PC-3 (cell line): Measurements from ENCODE around the gene TMEFF1. TPM values are rescaled to one million over a fixed set of nuclear protein-coding genes. Genes with fewer than 3 reads are reported as not detected.

ENCODE experiments used
- ATAC-seq: fragments of 200-7000 bp; cut with Tn5 transposase; 2 replicates; pipeline ENCODE4 v1.9.1; 2020; ENCODE audit warnings: mild to moderate bottlenecking, moderate library complexity
- BruUV-seq: library from RNA; stranded (reverse); fragments of 400-500 nt; replicated peaks from 2 replicates; lab custom pipeline; 2021; lab: Mats Ljungman, UMichigan
- CTCF ChIA-PET: fragments of 300-600 bp; sonication (Branson Sonifier 250); formaldehyde crosslinking; loops from one replicate; lab custom pipeline; 2022; ENCODE audit warnings: antibody characterized with exemption; lab: Charles Lee
- POLR2A ChIA-PET: fragments of 300-600 bp; sonication (Branson Sonifier 250); formaldehyde crosslinking; loops from one replicate; lab custom pipeline; 2022; ENCODE audit warnings: antibody characterized with exemption; ENCODE audit not compliant: unreplicated experiment; lab: Charles Lee
- DNase-seq: peaks from one replicate; pipeline ENCODE4 v3.0.0-alpha.2; 2015
- H2AFZ ChIP-seq: fragments of 300-600 bp; sonication (generic); 2 replicates; pipeline ENCODE4 v1.6.0; 2016; ENCODE audit warnings: antibody characterized with exemption, low read length
- H3F3A ChIP-seq: fragments of 300-600 bp; sonication (generic); one replicate; pipeline ENCODE4 v1.6.0; 2017; ENCODE audit warnings: antibody characterized with exemption, low read length, control low read depth, mild to moderate bottlenecking; ENCODE audit not compliant: unreplicated experiment
- H3K27ac ChIP-seq: fragments of 300-600 bp; sonication (generic); 2 replicates; pipeline ENCODE4 v1.5.1; 2016; ENCODE audit warnings: mild to moderate bottlenecking, low read length
- H3K27me3 ChIP-seq: fragments of 300-600 bp; sonication (generic); 2 replicates; pipeline ENCODE4 v1.6.1; 2016; ENCODE audit warnings: low read length, mixed read lengths
- H3K36me3 ChIP-seq: fragments of 300-600 bp; sonication (generic); 2 replicates; pipeline ENCODE4 v1.6.1; 2016; ENCODE audit warnings: low read depth, mixed run types, low read length, mixed read lengths
- H3K4me1 ChIP-seq: fragments of 300-600 bp; sonication (generic); 2 replicates; pipeline ENCODE4 v1.5.1; 2016; ENCODE audit warnings: low read length; ENCODE audit not compliant: insufficient read depth
- H3K4me2 ChIP-seq: fragments of 300-600 bp; sonication (generic); 2 replicates; pipeline ENCODE4 v1.6.0; 2016; ENCODE audit warnings: low read length
- H3K4me3 ChIP-seq: fragments of 300-600 bp; sonication (generic); 2 replicates; pipeline ENCODE4 v1.5.1; 2016; ENCODE audit warnings: mild to moderate bottlenecking, low read length, mixed read lengths
- H3K79me2 ChIP-seq: fragments of 300-600 bp; sonication (generic); 2 replicates; pipeline ENCODE4 v1.6.1; 2017; ENCODE audit warnings: low read length, mixed read lengths
- H3K9ac ChIP-seq: fragments of 300-600 bp; sonication (generic); 2 replicates; pipeline ENCODE4 v1.6.0; 2016; ENCODE audit warnings: mild to moderate bottlenecking, low read length
- H3K9me2 ChIP-seq: fragments of 300-600 bp; sonication (generic); replicated peaks from 2 replicates; pipeline ENCODE4 v1.6.1; 2016; ENCODE audit warnings: mixed run types, low read length, mixed read lengths
- H3K9me3 ChIP-seq: fragments of 300-600 bp; sonication (generic); 2 replicates; pipeline ENCODE4 v1.6.1; 2016; ENCODE audit warnings: low read length, mixed read lengths
- H4K20me1 ChIP-seq: fragments of 300-600 bp; sonication (generic); 2 replicates; pipeline ENCODE4 v1.6.1; 2016; ENCODE audit warnings: low read length, mixed read lengths
- CTCF ChIP-seq: fragments of 300-600 bp; sonication (generic); conservative IDR thresholded peaks from 2 replicates; pipeline ENCODE4 v1.5.1; 2017; ENCODE audit warnings: antibody characterized with exemption, low read depth, mild to moderate bottlenecking, low read length
- EZH2 ChIP-seq: fragments of 300-600 bp; sonication (generic); IDR thresholded peaks from one replicate; pipeline ENCODE4 v1.6.1; 2017; ENCODE audit warnings: antibody characterized with exemption, mild to moderate bottlenecking, low read length; ENCODE audit not compliant: unreplicated experiment
- EZH2phosphoT487 ChIP-seq: fragments of 300-600 bp; sonication (generic); IDR thresholded peaks from 2 replicates; pipeline ENCODE4 v1.6.1; 2018; ENCODE audit warnings: mild to moderate bottlenecking, antibody characterized with exemption, low read length, borderline replicate concordance
- intact Hi-C: fragments of 100-400 bp; cut with micrococcal nuclease; formaldehyde crosslinking; loops from 2 replicates; pipeline ENCODE4 v1.9.0; 2023
- total RNA-seq: library from RNA; depleted of rRNA; stranded (reverse); fragments of >200 nt; gene quantifications from 2 replicates; pipeline ENCODE4 v1.2.3, GENCODE V29; 2014

Gene TMEFF1
- total RNA-seq, 1 experiment from 2014 or later = not detected

GRCh38 chr9:100441911-100442361, 31.0 kb upstream of the TMEFF1 start:
- no peak for TF ChIP-seq CTCF
- no peak for TF ChIP-seq EZH2phosphoT487
- TF ChIP-seq EZH2 = no peak
- ChIA-PET POLR2A (no interaction called here), CTCF (no interaction called here)
- intact Hi-C loops = no loop called here
- no peak overlapping the region for H3K27ac ChIP-seq
- peaks cover 3% of the 10 kb centered on the region; the same call in 1 of the 2 replicates for H3K36me3 ChIP-seq
- no peak overlapping the region for H3K4me3 ChIP-seq
- no peaks in the 10 kb centered on the region for H3K9me2 ChIP-seq
- DNase-seq (no peak), ATAC-seq (no peak)
- H3K4me1 ChIP-seq = no peaks in the 10 kb centered on the region
- H3K27me3 ChIP-seq = no peaks in the 10 kb centered on the region
- peaks cover 45% of the 10 kb centered on the region for H3K79me2 ChIP-seq
- no peak overlapping the region for H3K9ac ChIP-seq
- H4K20me1 ChIP-seq = peaks cover 7% of the 10 kb centered on the region; the same call in 1 of the 2 replicates
- no peaks in the 10 kb centered on the region for H3K9me3 ChIP-seq
- no peak overlapping the region for H2AFZ ChIP-seq
- H3F3A ChIP-seq = no peaks in the 10 kb centered on the region
- no TSS peak for BruUV-seq
- no peak overlapping the region for H3K4me2 ChIP-seq

- Histone ChIP-seq H3K36me3 (peaks cover 3% of the 10 kb centered on the region; the same call in 1 of the 2 replicates), H3K4me1 (no peaks in the 10 kb centered on the region), H4K20me1 (no peaks in the 10 kb centered on the region), H3K4me3 (no peak overlapping the region), H3K9ac (no peak overlapping the region), H3K9me3 (no peaks in the 10 kb centered on the region), H3K27me3 (no peaks in the 10 kb centered on the region), H3K4me2 (no peak overlapping the region), H3K79me2 (peaks cover 25% of the 10 kb centered on the region), H2AFZ (no peak overlapping the region), H3K27ac (no peak overlapping the region), H3K9me2 (no peaks in the 10 kb centered on the region), H3F3A (no peaks in the 10 kb centered on the region)
- ChIA-PET CTCF (interaction anchor here (0.6 kb wide), 1 partner anchor 65 kb away, joined by 3 read pairs; no protein-coding TSS in a partner anchor), POLR2A (no interaction called here)
- intact Hi-C loops = no loop called here
- DNase-seq (no peak), ATAC-seq (no peak)
- no TSS peak for BruUV-seq
- TF ChIP-seq CTCF (no peak), EZH2phosphoT487 (no peak)
Measured at GRCh38 chr9:100443781-100444768, 28.9 kb upstream of the TMEFF1 start.
